MCF 10A (cell line): ENCODE results near the gene PARP6. TPM values are rescaled to one million over a fixed set of nuclear protein-coding genes. Genes with fewer than 3 reads are reported as not detected.

Experiments used
- total RNA-seq: library from RNA; stranded (reverse); gene quantifications from 2 replicates; pipeline ENCODE4 v1.2.3, GENCODE V29; 2022

Gene PARP6
- total RNA-seq, 1 experiment from 2014 or later, result 117 TPM

Other genes starting within 250 kb of the PARP6 start
- 29.7 and 40.8 TPM in 2 replicates for gene MYO9A, start 154.4 kb downstream of the PARP6 start, total RNA-seq
- gene SENP8, start 154.2 kb downstream of the PARP6 start, total RNA-seq, result 3.8 and 5.0 TPM in 2 replicates
- 0.42 and 0.93 TPM in 2 replicates for gene GRAMD2A, start 74.8 kb downstream of the PARP6 start, total RNA-seq
- gene PKM, start 41.4 kb downstream of the PARP6 start, total RNA-seq, result 612 and 828 TPM in 2 replicates
- 0.26 and 0.91 TPM in 2 replicates for gene CELF6, start 47.6 kb upstream of the PARP6 start, total RNA-seq
- 87.5 and 110 TPM in 2 replicates for gene HEXA, start 103.5 kb upstream of the PARP6 start, total RNA-seq
- not detected in 2 replicates for gene TMEM202, start 125.8 kb upstream of the PARP6 start, total RNA-seq
- 234 and 235 TPM in 2 replicates for gene ARIH1, start 201.8 kb upstream of the PARP6 start, total RNA-seq